Liver (tissue), 9 donors: ENCODE results near the gene ANKRD42. TPM values are rescaled to one million over a fixed set of nuclear protein-coding genes. Genes with fewer than 3 reads are reported as not detected.

ENCODE experiments used
- DNase-seq: peaks from one replicate; pipeline ENCODE4 v3.0.0-alpha.2; 2017; ENCODE audit warnings: low spot score
- H3K27ac ChIP-seq, 2 donors: one replicate each; pipeline ENCODE4 v1.7.0; 2013; ENCODE audit warnings: inconsistent platforms in 2 of 2, low read length in 2 of 2, control low read depth in 1 of 2, low read depth in 1 of 2, mild to moderate bottlenecking in 1 of 2
- H3K27me3 ChIP-seq, 4 donors: one replicate each; pipeline versions ENCODE4 v1.6.1 to v1.7.0; 2013; ENCODE audit warnings: low read length in 3 of 4, inconsistent platforms in 1 of 4, mild to moderate bottlenecking in 1 of 4, moderate library complexity in 1 of 4; ENCODE audit not compliant: control insufficient read depth in 4 of 4, insufficient read depth in 4 of 4
- H3K36me3 ChIP-seq, 4 donors: one replicate each; pipeline versions ENCODE4 v1.6.1 to v1.7.0; 2013; ENCODE audit warnings: low read length in 3 of 4, mild to moderate bottlenecking in 3 of 4, low read depth in 1 of 4, moderate library complexity in 1 of 4; ENCODE audit not compliant: control insufficient read depth in 4 of 4, insufficient read depth in 3 of 4
- H3K4me1 ChIP-seq, 4 donors: one replicate each; pipeline versions ENCODE4 v1.6.1 to v1.7.0; 2013; ENCODE audit warnings: low read length in 3 of 4, mild to moderate bottlenecking in 3 of 4, moderate library complexity in 1 of 4; ENCODE audit not compliant: control insufficient read depth in 4 of 4, insufficient read depth in 4 of 4
- H3K4me3 ChIP-seq, 3 donors: one replicate each; pipeline versions ENCODE4 v1.6.1 to v1.7.0; 2013; ENCODE audit warnings: low read length in 3 of 3, control low read depth in 1 of 3, low read depth in 1 of 3, mild to moderate bottlenecking in 1 of 3
- H3K9ac ChIP-seq, 2 donors: one replicate each; pipeline ENCODE4 v1.7.0; 2013; ENCODE audit warnings: low read length in 2 of 2, mild to moderate bottlenecking in 2 of 2, moderate library complexity in 2 of 2, control low read depth in 1 of 2, low read depth in 1 of 2
- H3K9me3 ChIP-seq, 4 donors: one replicate each; pipeline versions ENCODE4 v1.6.1 to v1.7.0; 2013; ENCODE audit warnings: low read length in 3 of 4; ENCODE audit not compliant: control insufficient read depth in 4 of 4
- EGR1 ChIP-seq, 2 donors: IDR thresholded peaks; 2 replicates each; pipeline ENCODE4 v1.6.1; 2016 to 2018; ENCODE audit warnings: antibody characterized with exemption in 2 of 2, low read depth in 2 of 2
- FOXA1 ChIP-seq: IDR thresholded peaks from 2 replicates; pipeline ENCODE4 v1.6.1; 2016; ENCODE audit warnings: antibody characterized with exemption
- HNF4A ChIP-seq, 2 donors: conservative IDR thresholded peaks; 2 replicates each; pipeline ENCODE4 v1.6.1; 2016; ENCODE audit warnings: antibody characterized with exemption in 2 of 2, mild to moderate bottlenecking in 2 of 2
- RAD21 ChIP-seq, 2 donors: IDR thresholded peaks; 2 replicates each; pipeline ENCODE4 v1.6.1; 2016; ENCODE audit warnings: antibody characterized with exemption in 2 of 2, mild to moderate bottlenecking in 2 of 2
- RXRA ChIP-seq, 2 donors: IDR thresholded peaks; 2 replicates each; pipeline ENCODE4 v1.6.1; 2017 to 2018; ENCODE audit warnings: antibody characterized with exemption in 2 of 2, mild to moderate bottlenecking in 1 of 2
- TAF1 ChIP-seq: conservative IDR thresholded peaks from 2 replicates; pipeline ENCODE4 v1.6.1; 2016; ENCODE audit warnings: antibody characterized with exemption, mild to moderate bottlenecking
- YY1 ChIP-seq: IDR thresholded peaks from 2 replicates; pipeline ENCODE4 v1.6.1; 2016; ENCODE audit warnings: antibody characterized with exemption, mild to moderate bottlenecking
- WGBS: extraction: QIAGEN DNeasy Blood & Tissue Kit; methylation state at CpG from one replicate; pipeline ENCODE4 v1.1.7; 2013; 5-methylcytosine and 5-hydroxymethylcytosine counted together
- polyA plus RNA-seq, 2 donors: library from polyadenylated mRNA; stranded (reverse) in 1 of 2; unstranded in 1 of 2; fragments of 200-250 nt in 1 of 2; fragments of >200 nt in 1 of 2; fragmentation: Nextera tagmentation in 1 of 2; extraction: Ambion mirVana in 1 of 2; gene quantifications; one replicate each; pipeline versions ENCODE4 v1.2.1 to v1.2.3, GENCODE V29; 2013 to 2015
- total RNA-seq, 2 donors: library from RNA; depleted of rRNA; stranded (reverse); fragments of >200 nt; gene quantifications; one replicate each; pipeline ENCODE4 v1.2.3, GENCODE V29; 2014
- TF ChIP-seq, protein P1 (sequence below): fragments of 150-350 bp; IDR thresholded peaks from 2 replicates; pipeline ENCODE4 v1.5.1; 2017; ENCODE audit warnings: improper control_type of control experiment, low read depth, low read length; ENCODE audit not compliant: missing input control
- TF ChIP-seq, protein P2 (sequence below): IDR thresholded peaks from 2 replicates; pipeline ENCODE4 v1.6.1; 2016; ENCODE audit warnings: antibody characterized with exemption, mild to moderate bottlenecking
- TF ChIP-seq, protein P3 (sequence below): IDR thresholded peaks from 2 replicates; pipeline ENCODE4 v1.6.1; 2016; ENCODE audit warnings: antibody characterized with exemption
- TF ChIP-seq, protein P4 (sequence below): IDR thresholded peaks from 2 replicates; pipeline ENCODE4 v1.6.1; 2016; ENCODE audit warnings: antibody characterized with exemption
- donor health status: healthy.
- donor health status: healthy.
- donor health status: healthy.
- donor health status: healthy.
- donor health status: healthy.

Gene ANKRD42
- total and polyA plus RNA-seq, 4 donors, result 2.0 to 4.9 (median 2.4) TPM

DNA sequence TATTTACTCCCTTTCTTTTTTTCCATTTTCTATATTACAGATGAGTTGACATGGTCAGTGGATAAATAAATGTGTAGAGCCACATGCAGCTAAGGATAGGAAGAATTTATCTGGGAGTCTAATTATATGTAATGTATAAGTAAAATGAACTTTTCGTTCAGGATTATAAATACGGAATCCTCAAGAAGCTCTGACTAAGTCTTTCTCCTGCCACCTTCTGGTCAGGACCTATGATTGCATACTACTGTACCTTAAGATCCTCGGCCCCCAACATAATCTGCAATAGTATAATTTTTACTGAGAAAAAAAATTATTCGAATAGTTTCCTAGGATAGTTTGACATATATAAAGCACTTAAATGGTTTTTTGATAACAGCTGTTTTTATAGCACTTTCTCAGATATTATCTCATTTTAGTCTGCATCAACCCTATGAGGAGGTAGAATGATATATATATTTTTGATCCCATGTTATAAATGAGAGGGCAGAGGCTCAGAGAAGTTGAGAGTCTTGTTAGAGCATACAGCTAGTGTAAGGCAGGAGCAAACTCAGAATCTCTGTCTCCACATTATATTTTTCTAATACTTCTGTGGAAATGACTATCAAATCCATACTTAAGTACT lies 56.6 kb downstream of the ANKRD42 start:
- no peak overlapping the region for H3K4me3 ChIP-seq
- peaks cover 0 to 3% (median 0%) of the 10 kb centered on the region in 4 donors for H3K36me3 ChIP-seq
- TF ChIP-seq TAF1 (no peak), HNF4A (conservative IDR thresholded peaks at IDR 0.05) (no peak), RAD21 (IDR thresholded peaks at IDR 0.05) (peak; percentile 74 to 76), FOXA1 (no peak)
- TF ChIP-seq, protein P1, sequence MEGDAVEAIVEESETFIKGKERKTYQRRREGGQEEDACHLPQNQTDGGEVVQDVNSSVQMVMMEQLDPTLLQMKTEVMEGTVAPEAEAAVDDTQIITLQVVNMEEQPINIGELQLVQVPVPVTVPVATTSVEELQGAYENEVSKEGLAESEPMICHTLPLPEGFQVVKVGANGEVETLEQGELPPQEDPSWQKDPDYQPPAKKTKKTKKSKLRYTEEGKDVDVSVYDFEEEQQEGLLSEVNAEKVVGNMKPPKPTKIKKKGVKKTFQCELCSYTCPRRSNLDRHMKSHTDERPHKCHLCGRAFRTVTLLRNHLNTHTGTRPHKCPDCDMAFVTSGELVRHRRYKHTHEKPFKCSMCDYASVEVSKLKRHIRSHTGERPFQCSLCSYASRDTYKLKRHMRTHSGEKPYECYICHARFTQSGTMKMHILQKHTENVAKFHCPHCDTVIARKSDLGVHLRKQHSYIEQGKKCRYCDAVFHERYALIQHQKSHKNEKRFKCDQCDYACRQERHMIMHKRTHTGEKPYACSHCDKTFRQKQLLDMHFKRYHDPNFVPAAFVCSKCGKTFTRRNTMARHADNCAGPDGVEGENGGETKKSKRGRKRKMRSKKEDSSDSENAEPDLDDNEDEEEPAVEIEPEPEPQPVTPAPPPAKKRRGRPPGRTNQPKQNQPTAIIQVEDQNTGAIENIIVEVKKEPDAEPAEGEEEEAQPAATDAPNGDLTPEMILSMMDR, result peak; percentile 57
- TF ChIP-seq, protein P2, sequence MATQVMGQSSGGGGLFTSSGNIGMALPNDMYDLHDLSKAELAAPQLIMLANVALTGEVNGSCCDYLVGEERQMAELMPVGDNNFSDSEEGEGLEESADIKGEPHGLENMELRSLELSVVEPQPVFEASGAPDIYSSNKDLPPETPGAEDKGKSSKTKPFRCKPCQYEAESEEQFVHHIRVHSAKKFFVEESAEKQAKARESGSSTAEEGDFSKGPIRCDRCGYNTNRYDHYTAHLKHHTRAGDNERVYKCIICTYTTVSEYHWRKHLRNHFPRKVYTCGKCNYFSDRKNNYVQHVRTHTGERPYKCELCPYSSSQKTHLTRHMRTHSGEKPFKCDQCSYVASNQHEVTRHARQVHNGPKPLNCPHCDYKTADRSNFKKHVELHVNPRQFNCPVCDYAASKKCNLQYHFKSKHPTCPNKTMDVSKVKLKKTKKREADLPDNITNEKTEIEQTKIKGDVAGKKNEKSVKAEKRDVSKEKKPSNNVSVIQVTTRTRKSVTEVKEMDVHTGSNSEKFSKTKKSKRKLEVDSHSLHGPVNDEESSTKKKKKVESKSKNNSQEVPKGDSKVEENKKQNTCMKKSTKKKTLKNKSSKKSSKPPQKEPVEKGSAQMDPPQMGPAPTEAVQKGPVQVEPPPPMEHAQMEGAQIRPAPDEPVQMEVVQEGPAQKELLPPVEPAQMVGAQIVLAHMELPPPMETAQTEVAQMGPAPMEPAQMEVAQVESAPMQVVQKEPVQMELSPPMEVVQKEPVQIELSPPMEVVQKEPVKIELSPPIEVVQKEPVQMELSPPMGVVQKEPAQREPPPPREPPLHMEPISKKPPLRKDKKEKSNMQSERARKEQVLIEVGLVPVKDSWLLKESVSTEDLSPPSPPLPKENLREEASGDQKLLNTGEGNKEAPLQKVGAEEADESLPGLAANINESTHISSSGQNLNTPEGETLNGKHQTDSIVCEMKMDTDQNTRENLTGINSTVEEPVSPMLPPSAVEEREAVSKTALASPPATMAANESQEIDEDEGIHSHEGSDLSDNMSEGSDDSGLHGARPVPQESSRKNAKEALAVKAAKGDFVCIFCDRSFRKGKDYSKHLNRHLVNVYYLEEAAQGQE, result no peak

DNA sequence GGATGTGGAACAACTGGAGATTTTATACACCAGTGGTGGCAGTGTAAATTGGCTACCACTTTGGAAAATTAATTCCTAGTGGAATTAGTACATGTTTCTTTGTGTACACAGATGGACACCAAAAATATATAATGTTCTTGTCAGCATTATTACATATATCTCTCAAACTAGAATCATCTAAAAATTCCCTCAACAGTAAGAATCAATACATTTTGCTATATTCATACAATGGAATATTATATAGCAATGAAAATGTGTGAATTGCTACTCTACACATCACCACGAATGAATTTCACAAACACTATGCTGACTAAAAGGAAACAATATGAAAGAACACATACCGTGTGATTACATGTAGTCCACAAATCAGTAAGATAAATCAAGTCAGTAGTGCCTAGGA lies 58.8 kb downstream of the ANKRD42 start:
- H3K4me1 ChIP-seq, result peaks cover 3 to 14% (median 9%) of the 10 kb centered on the region in 4 donors
- H3K9me3 ChIP-seq, result no peaks in the 10 kb centered on the region
- TF ChIP-seq FOXA1 (no peak), YY1 (no peak), RXRA (IDR thresholded peaks at IDR 0.05) (no peak), EGR1 (IDR thresholded peaks at IDR 0.05; ENCODE audit: low read depth in 2 of 2) (no peak)
- TF ChIP-seq, protein P3, sequence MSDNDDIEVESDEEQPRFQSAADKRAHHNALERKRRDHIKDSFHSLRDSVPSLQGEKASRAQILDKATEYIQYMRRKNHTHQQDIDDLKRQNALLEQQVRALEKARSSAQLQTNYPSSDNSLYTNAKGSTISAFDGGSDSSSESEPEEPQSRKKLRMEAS, result no peak
- TF ChIP-seq, protein P4, sequence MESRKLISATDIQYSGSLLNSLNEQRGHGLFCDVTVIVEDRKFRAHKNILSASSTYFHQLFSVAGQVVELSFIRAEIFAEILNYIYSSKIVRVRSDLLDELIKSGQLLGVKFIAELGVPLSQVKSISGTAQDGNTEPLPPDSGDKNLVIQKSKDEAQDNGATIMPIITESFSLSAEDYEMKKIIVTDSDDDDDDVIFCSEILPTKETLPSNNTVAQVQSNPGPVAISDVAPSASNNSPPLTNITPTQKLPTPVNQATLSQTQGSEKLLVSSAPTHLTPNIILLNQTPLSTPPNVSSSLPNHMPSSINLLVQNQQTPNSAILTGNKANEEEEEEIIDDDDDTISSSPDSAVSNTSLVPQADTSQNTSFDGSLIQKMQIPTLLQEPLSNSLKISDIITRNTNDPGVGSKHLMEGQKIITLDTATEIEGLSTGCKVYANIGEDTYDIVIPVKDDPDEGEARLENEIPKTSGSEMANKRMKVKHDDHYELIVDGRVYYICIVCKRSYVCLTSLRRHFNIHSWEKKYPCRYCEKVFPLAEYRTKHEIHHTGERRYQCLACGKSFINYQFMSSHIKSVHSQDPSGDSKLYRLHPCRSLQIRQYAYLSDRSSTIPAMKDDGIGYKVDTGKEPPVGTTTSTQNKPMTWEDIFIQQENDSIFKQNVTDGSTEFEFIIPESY, result no peak
- WGBS, result 95% methylated on average over 2 of the region's 2 CpGs
- H3K4me3 ChIP-seq, result no peak overlapping the region
- H3K27me3 ChIP-seq, result no peaks in the 10 kb centered on the region
- no peak for DNase-seq
- H3K9ac ChIP-seq, result no peak overlapping the region
- no peak overlapping the region for H3K27ac ChIP-seq
- H3K36me3 ChIP-seq, result peaks cover 0 to 4% (median 0%) of the 10 kb centered on the region in 4 donors

More for the DNA sequence above, 56.6 kb downstream of the ANKRD42 start:
- no peaks in the 10 kb centered on the region for H3K27me3 ChIP-seq
- H3K27ac ChIP-seq, result no peak overlapping the region
- WGBS, result 6% methylated on average over 4 of the region's 4 CpGs
- DNase-seq, result no peak
- H3K9ac ChIP-seq, result peak overlapping the region in 1 of 2 donors; percentile 2
- H3K4me1 ChIP-seq, result peaks cover 0 to 6% (median 1%) of the 10 kb centered on the region in 4 donors
- H3K9me3 ChIP-seq, result no peaks in the 10 kb centered on the region
